ENCODE measurements around the gene UTS2B.

The UTS2B gene

DNA sequence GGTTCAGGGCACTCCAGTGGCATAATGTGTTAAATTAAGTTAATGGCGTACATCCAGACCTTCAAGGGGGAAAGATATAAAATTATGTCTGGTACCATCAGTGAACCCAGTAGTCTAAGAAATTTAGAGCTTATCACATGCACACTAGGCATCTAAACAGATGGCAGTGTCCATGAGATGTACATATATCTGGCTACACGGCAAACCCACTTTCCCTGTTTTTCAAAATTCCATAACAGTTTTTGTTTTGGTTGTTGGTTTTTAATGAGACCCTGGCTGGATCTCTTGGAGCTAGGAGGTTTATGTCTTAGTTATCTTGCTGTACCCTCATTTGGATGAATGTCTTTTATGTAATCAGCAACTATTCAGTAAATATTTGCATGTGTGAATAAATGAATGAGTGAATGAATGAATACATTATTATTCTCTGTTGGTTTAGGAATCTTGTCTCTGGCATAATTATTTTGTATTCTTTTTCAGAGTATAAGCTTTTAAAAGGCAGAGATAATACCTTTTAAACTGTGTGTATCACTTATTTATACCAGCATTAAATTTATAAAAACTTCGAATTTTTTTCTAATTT lies 3.1 kb upstream of the UTS2B start:
- H3K27ac ChIP-seq: no peak overlapping the region

DNA sequence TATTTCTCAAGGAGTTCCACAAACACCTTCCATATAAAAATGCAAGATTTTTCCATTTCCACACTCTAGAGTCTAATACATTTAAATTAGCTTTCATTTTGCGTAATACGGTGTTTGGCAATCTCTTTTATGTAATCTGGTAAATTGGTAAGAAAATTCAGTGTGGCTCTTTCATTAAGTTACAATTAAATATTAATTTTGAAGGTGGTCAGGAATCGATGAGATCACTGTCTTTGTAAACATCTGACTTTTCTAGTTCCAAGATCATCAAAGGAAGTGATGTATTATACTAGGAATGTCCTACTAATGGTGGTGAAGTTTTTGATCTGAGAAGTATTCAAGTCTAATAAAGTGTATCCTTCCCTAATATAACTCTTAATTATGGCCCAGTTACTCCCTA lies 1.1 kb upstream of the UTS2B start:
- H3K27ac ChIP-seq: no peak overlapping the region; the same call in 1 of the 2 replicates

More for the DNA sequence above, 3.1 kb upstream of the UTS2B start:
- TF ChIP-seq, protein P1, sequence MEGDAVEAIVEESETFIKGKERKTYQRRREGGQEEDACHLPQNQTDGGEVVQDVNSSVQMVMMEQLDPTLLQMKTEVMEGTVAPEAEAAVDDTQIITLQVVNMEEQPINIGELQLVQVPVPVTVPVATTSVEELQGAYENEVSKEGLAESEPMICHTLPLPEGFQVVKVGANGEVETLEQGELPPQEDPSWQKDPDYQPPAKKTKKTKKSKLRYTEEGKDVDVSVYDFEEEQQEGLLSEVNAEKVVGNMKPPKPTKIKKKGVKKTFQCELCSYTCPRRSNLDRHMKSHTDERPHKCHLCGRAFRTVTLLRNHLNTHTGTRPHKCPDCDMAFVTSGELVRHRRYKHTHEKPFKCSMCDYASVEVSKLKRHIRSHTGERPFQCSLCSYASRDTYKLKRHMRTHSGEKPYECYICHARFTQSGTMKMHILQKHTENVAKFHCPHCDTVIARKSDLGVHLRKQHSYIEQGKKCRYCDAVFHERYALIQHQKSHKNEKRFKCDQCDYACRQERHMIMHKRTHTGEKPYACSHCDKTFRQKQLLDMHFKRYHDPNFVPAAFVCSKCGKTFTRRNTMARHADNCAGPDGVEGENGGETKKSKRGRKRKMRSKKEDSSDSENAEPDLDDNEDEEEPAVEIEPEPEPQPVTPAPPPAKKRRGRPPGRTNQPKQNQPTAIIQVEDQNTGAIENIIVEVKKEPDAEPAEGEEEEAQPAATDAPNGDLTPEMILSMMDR (conservative IDR thresholded peaks at IDR 0.05): no peak

DNA sequence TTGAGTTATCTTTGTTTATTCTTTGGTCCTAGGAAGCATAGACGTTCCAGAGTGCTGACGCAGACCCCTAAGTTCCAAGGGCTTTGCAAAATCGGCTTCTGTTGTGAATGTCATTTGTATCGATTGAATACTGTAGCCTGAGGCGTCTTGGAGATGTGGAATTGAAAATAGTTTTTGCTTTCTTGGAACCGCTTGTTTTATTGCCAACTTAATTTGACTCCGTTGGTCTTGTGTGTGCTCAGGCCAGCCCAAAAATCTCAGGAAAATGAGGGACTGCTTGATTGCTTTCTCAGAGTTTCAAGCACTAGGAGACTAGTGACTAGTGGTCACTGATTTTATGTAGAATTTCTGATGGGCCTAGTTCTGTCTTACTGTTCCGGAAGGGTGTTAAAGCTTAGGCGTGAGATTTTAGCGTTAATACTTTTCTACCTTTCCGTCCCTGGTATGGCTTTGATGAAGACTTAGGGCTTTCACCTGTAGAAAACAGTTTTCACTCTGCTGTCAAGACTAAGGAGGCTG lies 263 bp upstream of the UTS2B start:
- TF ChIP-seq, protein P1 (conservative IDR thresholded peaks at IDR 0.05): no peak
- H3K27ac ChIP-seq: peak overlapping the region; percentile 94

More for the DNA sequence above, 1.1 kb upstream of the UTS2B start:
- TF ChIP-seq, protein P1 (conservative IDR thresholded peaks at IDR 0.05): no peak

DNA sequence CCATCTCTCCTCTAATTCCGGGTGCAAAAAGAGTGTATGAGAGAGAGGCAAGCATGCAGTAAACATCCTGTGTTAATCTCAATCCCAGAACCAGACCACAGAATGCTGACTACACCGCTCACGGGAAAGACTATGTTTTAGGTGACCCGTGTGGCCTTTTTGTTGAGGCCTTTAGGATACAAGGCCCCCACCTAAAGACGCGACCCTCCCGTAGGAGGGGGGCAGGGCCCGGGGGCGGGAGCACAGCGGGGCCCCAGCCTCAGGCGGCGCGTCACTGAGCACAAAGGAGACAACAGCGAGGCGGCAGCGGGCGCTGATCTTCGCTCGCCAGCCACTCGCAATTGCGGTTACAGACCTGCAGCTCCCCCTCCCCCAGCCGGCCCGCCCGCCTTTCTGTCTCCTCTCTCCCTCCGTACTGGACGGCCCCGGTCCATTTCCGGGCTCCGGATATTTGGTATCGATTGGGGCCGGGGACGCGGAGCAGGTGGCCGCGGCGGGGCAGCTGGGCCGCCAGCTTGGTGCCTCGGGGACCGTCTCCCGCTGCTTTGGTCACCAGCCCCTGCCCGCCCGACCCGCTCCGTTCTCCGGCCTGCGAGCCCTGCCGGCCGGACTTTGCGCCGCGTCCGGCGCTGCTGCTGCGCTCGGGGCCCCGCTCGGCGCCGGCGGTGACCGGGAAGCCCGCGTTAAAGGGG lies 1.2 kb downstream of the UTS2B start, which contains the start of gene CCDC50:
Gene CCDC50 (plus strand): TSS at position 433 of the 692 bp plus-strand sequence. CDS start 281 bp downstream, outside the sequence.
- TF ChIP-seq, protein P1 (conservative IDR thresholded peaks at IDR 0.05): 0 out of 2 replicates have a peak, but pooled peaks have one; percentile 17
- peak within 1 kb of the TSS; percentile 94 for H3K27ac ChIP-seq

DNA sequence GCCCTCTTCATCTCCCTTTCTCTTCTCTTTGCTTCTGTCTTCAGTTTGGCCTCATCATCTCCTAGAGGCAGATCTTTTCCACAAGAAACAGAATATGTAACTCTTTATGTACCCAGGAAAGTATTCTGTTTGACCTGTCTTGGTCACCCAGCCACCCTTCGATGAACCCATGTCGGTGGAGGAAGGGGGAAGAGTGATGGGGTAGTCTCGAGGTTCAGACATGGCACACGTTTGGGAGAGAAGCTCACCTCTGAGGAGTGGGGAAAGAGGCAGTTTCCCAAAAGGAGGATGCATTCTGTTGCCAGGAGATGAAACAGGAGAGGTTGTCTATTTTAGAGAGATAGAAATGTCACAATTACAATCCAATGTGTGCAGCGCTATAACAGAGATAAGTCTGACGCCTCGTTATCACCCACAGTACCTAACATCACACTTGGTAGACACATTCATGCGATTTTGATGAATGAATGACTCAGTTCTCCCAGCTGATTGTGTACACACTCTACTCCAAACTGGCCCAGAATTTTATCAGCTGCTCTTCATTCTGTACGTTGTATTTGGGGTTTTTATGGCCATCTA lies 1.9 kb downstream of the UTS2B start:
- H3K27ac ChIP-seq: peak overlapping the region; percentile 94
- TF ChIP-seq, protein P1 (conservative IDR thresholded peaks at IDR 0.05): no peak

DNA sequence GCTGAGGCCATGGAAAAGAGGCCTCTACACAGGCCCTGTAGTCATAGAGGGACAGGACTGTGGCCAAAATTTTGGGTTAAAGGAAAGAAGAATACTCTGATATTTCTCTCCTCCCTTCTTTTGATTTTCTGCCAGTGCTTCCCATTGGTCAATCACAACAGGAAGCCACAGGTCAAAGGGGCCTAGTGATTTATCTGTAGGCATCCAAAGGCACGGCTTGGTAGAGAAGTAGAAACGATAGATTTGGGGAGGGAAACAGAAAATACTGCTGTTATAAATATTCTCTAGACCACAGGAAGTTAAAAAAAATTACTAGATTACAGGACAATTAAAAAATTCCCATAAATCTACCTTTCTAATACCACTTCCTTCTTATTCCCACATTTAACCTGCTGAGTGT lies 2.8 kb downstream of the UTS2B start:
- H3K27ac ChIP-seq: no peak overlapping the region
- TF ChIP-seq, protein P1 (conservative IDR thresholded peaks at IDR 0.05): no peak

DNA sequence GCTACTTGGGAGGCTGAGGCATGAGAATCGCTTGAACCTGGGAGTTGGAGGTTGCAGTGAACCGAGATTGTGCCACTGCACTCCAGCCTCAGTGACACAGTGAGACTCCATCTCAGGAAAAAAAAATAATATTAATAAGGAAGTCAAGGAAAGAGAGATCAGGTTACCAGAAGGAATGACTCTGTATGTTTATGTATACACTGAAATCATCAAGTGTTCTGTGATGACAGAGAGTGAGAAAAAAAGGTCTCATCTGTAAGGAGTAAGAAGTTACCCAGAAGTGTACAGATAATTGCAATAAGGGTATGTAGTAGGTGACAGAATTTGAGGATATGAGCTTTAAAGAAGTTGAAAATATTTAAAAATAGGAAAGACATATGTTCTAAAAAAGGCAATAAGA lies 5.4 kb downstream of the UTS2B start:
- TF ChIP-seq, protein P1 (conservative IDR thresholded peaks at IDR 0.05): no peak
- no peak overlapping the region for H3K27ac ChIP-seq

Data from VCaP (cell line).